Osteoblast (primary cell): ENCODE measurements around the gene PRRT3. TPM values are rescaled to one million over a fixed set of nuclear protein-coding genes. Genes with fewer than 3 reads are reported as not detected.
A peak's percentile ranks its signal among the peaks of the same experiment; 100 is the strongest.

Source experiments
- DNase-seq: peaks from one replicate; pipeline ENCODE4 v3.0.0; 2011; ENCODE audit warnings: low spot score, mixed read lengths; ENCODE audit not compliant: insufficient read length; ENCODE audit errors: missing footprints
- H2AFZ ChIP-seq: 2 replicates; pipeline ENCODE4 v1.6.0; 2011; ENCODE audit warnings: mild to moderate bottlenecking, low read length
- H3K27ac ChIP-seq: 2 replicates; pipeline ENCODE4 v1.5.1; 2011; ENCODE audit warnings: mild to moderate bottlenecking, low read depth, low read length, moderate library complexity
- H3K27me3 ChIP-seq: 2 replicates; pipeline ENCODE4 v1.6.0; 2012; ENCODE audit warnings: mild to moderate bottlenecking, control low read depth, inconsistent platforms, low read length, moderate library complexity; ENCODE audit not compliant: insufficient read depth
- H3K36me3 ChIP-seq: 2 replicates; pipeline ENCODE4 v1.5.1; 2011; ENCODE audit warnings: mild to moderate bottlenecking, low read length, control low read depth, moderate library complexity; ENCODE audit not compliant: insufficient read depth
- H3K4me1 ChIP-seq: 2 replicates; pipeline ENCODE4 v1.5.1; 2011; ENCODE audit warnings: mild to moderate bottlenecking, low read length, control low read depth, moderate library complexity; ENCODE audit not compliant: insufficient read depth
- H3K4me2 ChIP-seq: 2 replicates; pipeline ENCODE4 v1.6.0; 2011; ENCODE audit warnings: mild to moderate bottlenecking, low read length; ENCODE audit not compliant: insufficient read depth
- H3K4me3 ChIP-seq: fragments of 200-600 bp; sonication (generic); 3 replicates; pipeline ENCODE4 v1.5.1; 2012; ENCODE audit warnings: mild to moderate bottlenecking, low read length, inconsistent platforms; ENCODE audit not compliant: insufficient read depth
- H3K79me2 ChIP-seq: 2 replicates; pipeline ENCODE4 v1.6.0; 2012; ENCODE audit warnings: mild to moderate bottlenecking, low read length, control low read depth, inconsistent platforms; ENCODE audit not compliant: insufficient read depth
- H3K9me3 ChIP-seq: 2 replicates; pipeline ENCODE4 v1.5.1; 2011; ENCODE audit warnings: low read depth, low read length, control low read depth
- H4K20me1 ChIP-seq: 2 replicates; pipeline ENCODE4 v1.6.0; 2012; ENCODE audit warnings: mild to moderate bottlenecking, low read length, control low read depth; ENCODE audit not compliant: insufficient read depth
- CTCF ChIP-seq: IDR thresholded peaks from 2 replicates; pipeline ENCODE4 v1.5.1; 2011; ENCODE audit warnings: mild to moderate bottlenecking, low read depth, low read length, moderate library complexity; ENCODE audit errors: extremely low read depth
- total RNA-seq: library from RNA; depleted of rRNA; stranded (reverse); fragments of >200 nt; gene quantifications from 2 replicates; pipeline ENCODE4 v1.2.3, GENCODE V29; 2012

PRRT3 gene
- total RNA-seq, 1 donor = 4.3 TPM

- DNase-seq = no peak
- Histone ChIP-seq H3K27me3 (no peaks in the 10 kb centered on the region), H4K20me1 (peaks cover 4% of the 10 kb centered on the region), H3K4me2 (no peak overlapping the region), H2AFZ (no peak overlapping the region), H3K79me2 (peaks cover 46% of the 10 kb centered on the region), H3K36me3 (peaks cover 14% of the 10 kb centered on the region), H3K9me3 (no peaks in the 10 kb centered on the region), H3K4me1 (peaks cover 23% of the 10 kb centered on the region), H3K27ac (no peak overlapping the region), H3K4me3 (no peak overlapping the region)
- no peak for TF ChIP-seq CTCF
Measured at GRCh38 chr3:9980251-9980650, 28.0 kb upstream of the PRRT3 start.

- Histone ChIP-seq H2AFZ (no peak overlapping the region), H3K4me1 (peaks cover 20% of the 10 kb centered on the region), H3K4me3 (no peak overlapping the region), H3K27me3 (no peaks in the 10 kb centered on the region), H3K36me3 (peaks cover 24% of the 10 kb centered on the region), H3K9me3 (no peaks in the 10 kb centered on the region), H3K27ac (no peak overlapping the region), H3K79me2 (peaks cover 41% of the 10 kb centered on the region), H3K4me2 (no peak overlapping the region), H4K20me1 (peaks cover 4% of the 10 kb centered on the region)
- DNase-seq = no peak
- TF ChIP-seq CTCF = no peak
Measured at GRCh38 chr3:9978710-9979305, 26.6 kb upstream of the PRRT3 start.

GRCh38 chr3:9976721-9977709 lies 24.8 kb upstream of the PRRT3 start:
- Histone ChIP-seq H3K4me2 (peak overlapping the region; percentile 49), H3K4me3 (no peak overlapping the region), H3K4me1 (peaks cover 20% of the 10 kb centered on the region), H3K79me2 (peaks cover 27% of the 10 kb centered on the region), H3K9me3 (no peaks in the 10 kb centered on the region), H2AFZ (no peak overlapping the region), H3K27me3 (no peaks in the 10 kb centered on the region), H3K27ac (peak overlapping the region; percentile 85), H3K36me3 (peaks cover 40% of the 10 kb centered on the region), H4K20me1 (no peaks in the 10 kb centered on the region)
- DNase-seq = peak; percentile 93
- TF ChIP-seq CTCF = no peak

- Histone ChIP-seq H2AFZ (no peak overlapping the region), H3K79me2 (peaks cover 2% of the 10 kb centered on the region), H3K4me3 (no peak overlapping the region), H3K27ac (peak overlapping the region; percentile 77), H3K9me3 (no peaks in the 10 kb centered on the region), H3K36me3 (peaks cover 60% of the 10 kb centered on the region), H3K4me2 (peak overlapping the region; percentile 15), H3K4me1 (peaks cover 23% of the 10 kb centered on the region), H4K20me1 (no peaks in the 10 kb centered on the region), H3K27me3 (no peaks in the 10 kb centered on the region)
- DNase-seq = peak; percentile 57
- no peak for TF ChIP-seq CTCF
Measured at GRCh38 chr3:9970020-9970652, 17.9 kb upstream of the PRRT3 start.
